ENCODE results near the gene GPR132.
"Not testable (repeated sequence)": the region's sequence is repeated elsewhere in the genome, so short reads cannot be mapped to it uniquely, and the experiment has no call there.

The GPR132 gene

GRCh38 chr14:105067140-105067968 lies 2.1 kb upstream of the GPR132 start:
- DNase-seq: no peak
- TF ChIP-seq GATA1 (IDR thresholded peaks at IDR 0.05; ENCODE audit: low read depth, low read length) (no peak), POLR2A (IDR thresholded peaks at IDR 0.05; ENCODE audit: low read length) (no peak)

DNA sequence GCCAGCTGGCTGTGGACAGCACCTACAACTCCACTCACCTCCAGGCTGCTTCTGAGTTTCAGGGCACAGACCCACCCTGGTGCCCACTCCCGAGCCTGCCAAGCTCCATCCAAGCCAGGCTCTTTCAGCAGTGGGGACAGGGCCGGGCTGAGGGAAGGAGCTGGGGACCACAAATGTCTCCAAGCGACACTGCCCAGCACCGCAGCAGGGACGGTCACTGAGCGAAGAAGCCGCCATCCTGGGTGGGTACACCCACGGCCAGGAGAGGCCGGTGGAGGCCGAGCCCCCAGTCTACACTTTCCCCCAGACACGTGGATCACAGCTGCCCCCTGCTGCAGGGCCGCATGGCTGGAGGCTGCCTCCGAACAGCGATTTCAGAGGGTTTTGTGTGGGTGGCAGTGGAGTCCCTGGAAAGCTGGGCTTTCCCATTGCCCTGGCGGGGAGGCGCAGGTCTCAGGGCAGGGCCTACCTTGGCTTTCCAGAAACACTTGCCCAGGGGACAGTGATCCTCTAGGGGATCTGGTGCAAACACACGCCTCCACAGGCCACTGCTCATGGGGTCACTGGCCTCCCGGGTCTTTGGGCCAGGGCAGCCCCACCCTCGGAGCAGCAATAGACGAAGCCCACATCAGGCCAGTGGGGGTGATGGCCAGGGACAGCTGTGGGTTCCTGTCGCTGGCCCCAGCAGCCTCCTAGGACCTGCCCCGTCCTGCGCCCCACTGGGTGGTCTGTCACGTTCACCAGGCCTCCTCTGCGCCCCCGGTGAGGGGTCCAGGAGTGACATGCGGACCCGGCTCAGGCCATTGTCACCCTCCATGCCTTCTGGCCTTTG lies 1.2 kb upstream of the GPR132 start:
- no peak for TF ChIP-seq POLR2A (IDR thresholded peaks at IDR 0.05; ENCODE audit: low read length)
- no peak for TF ChIP-seq GATA1 (IDR thresholded peaks at IDR 0.05; ENCODE audit: low read depth, low read length)

DNA sequence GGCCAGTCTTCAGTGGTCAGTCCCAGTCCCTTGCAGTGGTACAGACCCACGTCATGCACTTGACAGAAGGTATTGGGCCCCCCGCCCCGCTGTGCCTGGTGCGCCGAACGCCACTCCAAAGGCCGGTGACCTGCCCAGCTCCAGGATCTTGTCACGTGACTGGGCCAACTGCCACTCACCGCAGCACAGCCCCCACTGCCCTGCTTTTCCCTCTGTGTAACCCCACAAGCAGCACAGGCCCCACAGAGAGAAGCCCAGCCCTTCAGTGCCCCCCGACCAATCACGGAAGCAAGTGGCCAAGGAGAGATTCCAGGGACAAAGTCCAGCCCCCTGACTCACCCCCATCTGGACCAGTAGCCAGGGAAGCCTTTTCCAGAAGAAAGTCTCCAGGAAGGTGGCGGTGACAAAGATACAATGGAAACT lies 498 bp downstream of the GPR132 start:
- no peak for TF ChIP-seq GATA1 (IDR thresholded peaks at IDR 0.05; ENCODE audit: low read depth, low read length)
- TF ChIP-seq POLR2A (IDR thresholded peaks at IDR 0.05; ENCODE audit: low read length): no peak
- DNase-seq: no peak

More for the DNA sequence above, 1.2 kb upstream of the GPR132 start:
- DNase-seq: no peak

GRCh38 chr14:105064001-105064400 lies 1.2 kb downstream of the GPR132 start:
- DNase-seq: no peak
- TF ChIP-seq POLR2A (IDR thresholded peaks at IDR 0.05; ENCODE audit: low read length) (no peak), GATA1 (IDR thresholded peaks at IDR 0.05; ENCODE audit: low read depth, low read length) (no peak)

GRCh38 chr14:105063506-105063905 lies 1.7 kb downstream of the GPR132 start:
- not testable (repeated sequence) for DNase-seq

GRCh38 chr14:105063056-105063455 lies 2.2 kb downstream of the GPR132 start:
- no peak for TF ChIP-seq POLR2A (IDR thresholded peaks at IDR 0.05; ENCODE audit: low read length)
- no peak for TF ChIP-seq GATA1 (IDR thresholded peaks at IDR 0.05; ENCODE audit: low read depth, low read length)
- no peak for DNase-seq

DNA sequence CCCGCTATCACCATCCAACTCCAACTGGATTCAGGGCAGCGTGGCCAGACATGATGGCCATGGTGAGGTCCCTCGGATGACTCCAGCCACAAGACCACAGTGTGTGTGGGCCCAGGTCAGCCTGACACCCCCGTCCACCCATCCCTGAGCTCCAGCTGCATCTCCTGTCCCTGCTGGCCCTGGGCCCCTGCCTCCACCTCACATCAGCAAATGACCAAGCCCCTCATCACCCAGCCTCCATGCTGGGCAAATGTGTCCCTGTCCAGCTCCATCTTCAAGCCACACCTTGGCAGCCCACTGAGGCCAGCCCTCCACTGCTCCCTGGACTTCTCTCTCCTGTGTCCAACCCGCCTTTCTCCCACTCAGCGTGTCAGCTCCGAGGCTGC lies 3.2 kb downstream of the GPR132 start:
- no peak for TF ChIP-seq POLR2A (IDR thresholded peaks at IDR 0.05; ENCODE audit: low read length)
- no peak for TF ChIP-seq GATA1 (IDR thresholded peaks at IDR 0.05; ENCODE audit: low read depth, low read length)
- no peak for DNase-seq

GRCh38 chr14:105061428-105062047 lies 3.7 kb downstream of the GPR132 start:
- peak; percentile 36 to 45 for DNase-seq
- TF ChIP-seq POLR2A (IDR thresholded peaks at IDR 0.05; ENCODE audit: low read length): no peak
- TF ChIP-seq GATA1 (IDR thresholded peaks at IDR 0.05; ENCODE audit: low read depth, low read length): no peak

GRCh38 chr14:105060751-105061427 lies 4.3 kb downstream of the GPR132 start:
- TF ChIP-seq POLR2A (IDR thresholded peaks at IDR 0.05; ENCODE audit: low read length) (no peak), GATA1 (IDR thresholded peaks at IDR 0.05; ENCODE audit: low read depth, low read length) (no peak)
- no peak for DNase-seq

GRCh38 chr14:105059925-105060565 lies 5.2 kb downstream of the GPR132 start:
- DNase-seq: no peak
- TF ChIP-seq POLR2A (IDR thresholded peaks at IDR 0.05; ENCODE audit: low read length) (no peak), GATA1 (IDR thresholded peaks at IDR 0.05; ENCODE audit: low read depth, low read length) (no peak)

DNA sequence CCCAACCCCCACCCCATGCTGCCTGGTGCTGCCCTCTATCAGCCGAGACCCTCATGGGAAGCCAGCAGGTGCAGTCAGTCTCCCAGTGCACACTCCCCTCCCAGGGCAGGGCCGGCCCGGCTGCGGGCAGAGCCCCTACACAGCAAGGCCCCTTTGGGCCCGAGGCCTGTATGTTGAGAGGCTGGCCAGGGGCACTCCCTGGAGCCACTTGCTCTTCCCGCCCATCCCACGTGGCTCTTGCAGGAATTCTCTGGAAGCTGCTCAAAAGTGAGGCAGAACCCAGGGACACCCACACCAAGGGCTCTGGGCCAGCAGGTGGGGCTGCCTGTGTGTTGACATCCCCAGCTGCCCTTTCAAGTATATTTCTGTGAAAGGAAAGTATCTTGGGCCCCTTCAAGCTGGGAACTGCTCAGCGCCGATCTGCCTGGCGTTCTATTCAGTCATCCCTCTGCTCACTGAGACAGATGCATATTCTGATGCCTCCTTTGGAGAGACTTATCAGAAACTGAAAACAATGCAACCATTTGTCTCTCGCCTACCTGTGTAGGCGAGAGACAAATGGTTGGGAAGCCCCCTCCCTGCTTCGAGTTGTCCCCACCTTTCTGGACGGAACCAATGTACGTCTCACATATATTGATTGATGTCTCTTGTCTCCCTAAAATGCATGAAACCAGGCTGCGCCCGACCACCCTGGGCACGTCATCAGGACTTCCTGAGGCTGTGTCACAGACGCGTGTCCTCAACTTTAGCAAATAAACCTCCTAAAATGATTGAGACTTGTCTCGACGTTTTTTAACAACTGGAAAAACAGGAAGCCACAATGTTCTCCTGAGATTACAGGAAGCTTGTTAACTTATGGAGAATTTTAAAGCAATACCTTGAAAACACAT lies 6.0 kb downstream of the GPR132 start:
- TF ChIP-seq GATA1 (IDR thresholded peaks at IDR 0.05; ENCODE audit: low read depth, low read length) (no peak), POLR2A (IDR thresholded peaks at IDR 0.05; ENCODE audit: low read length) (no peak)
- no peak for DNase-seq

DNA sequence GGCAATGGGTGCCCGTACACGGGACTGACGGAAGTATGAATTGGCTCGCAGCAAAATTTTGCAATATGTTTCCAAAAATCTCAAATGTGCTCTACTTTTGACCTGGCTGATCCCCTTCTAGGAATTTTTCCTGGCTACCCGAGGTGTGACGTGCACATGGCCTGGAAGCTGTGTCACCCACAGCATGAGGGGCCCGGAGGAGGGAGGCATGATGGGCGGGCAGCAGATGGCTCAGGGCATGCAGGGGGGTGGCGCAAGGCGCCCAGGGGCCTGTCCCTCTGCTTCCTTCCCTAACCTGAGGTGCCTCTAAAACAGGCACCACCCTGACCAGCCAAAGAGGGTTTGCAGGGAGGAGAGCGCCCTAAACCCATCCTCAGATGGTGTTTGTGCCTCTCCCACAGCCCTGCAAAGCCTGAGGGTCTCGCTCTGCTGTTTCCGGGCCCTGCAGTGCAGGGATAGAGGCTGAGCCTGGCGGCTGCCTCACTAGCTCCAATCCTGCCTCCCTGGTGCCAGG lies 6.7 kb downstream of the GPR132 start:
- no peak for DNase-seq
- TF ChIP-seq GATA1 (IDR thresholded peaks at IDR 0.05; ENCODE audit: low read depth, low read length) (no peak), POLR2A (IDR thresholded peaks at IDR 0.05; ENCODE audit: low read length) (no peak)

Measured in erythroblast (primary cell).